ENCODE results near the gene KNDC1. TPM values are rescaled to one million over a fixed set of nuclear protein-coding genes. Genes with fewer than 3 reads are reported as not detected.

KNDC1 gene
- total RNA-seq, 1 donor from 2014 or later = 0.09 TPM

GRCh38 chr10:133123050-133123745, 36.8 kb upstream of the KNDC1 start:
- TF ChIP-seq CTCF (IDR thresholded peaks at IDR 0.05) = no peak
- no peak for DNase-seq
- POLR2A ChIA-PET = no interaction called here
- Mint-ChIP-seq H3K27me3 (peaks cover 7% of the 10 kb centered on the region), H3K27ac (no peak overlapping the region), H3K9me3 (peaks cover 9% of the 10 kb centered on the region), H3K4me1 (no peaks in the 10 kb centered on the region), H3K4me3 (no peak overlapping the region), H3K36me3 (ENCODE audit: low read depth) (no peaks in the 10 kb centered on the region)
- CTCF ChIA-PET = interaction anchor here (0.7 kb wide), 1 partner anchor 316 kb away, joined by 3 read pairs; no protein-coding TSS in a partner anchor
- no peak for ATAC-seq (ENCODE audit: low read depth)
- intact Hi-C loops (cut with micrococcal nuclease) = no loop called here

- no peak for TF ChIP-seq CTCF (IDR thresholded peaks at IDR 0.05)
- Mint-ChIP-seq H3K9me3 (peaks cover 6% of the 10 kb centered on the region), H3K4me1 (no peaks in the 10 kb centered on the region), H3K4me3 (no peak overlapping the region), H3K27me3 (peaks cover 7% of the 10 kb centered on the region), H3K36me3 (ENCODE audit: low read depth) (no peaks in the 10 kb centered on the region), H3K27ac (no peak overlapping the region)
- intact Hi-C loops (cut with micrococcal nuclease) = no loop called here
- ChIA-PET POLR2A (no interaction called here), CTCF (interaction anchor here (0.7 kb wide), 1 partner anchor 317 kb away, joined by 3 read pairs; no protein-coding TSS in a partner anchor)
- no peak for ATAC-seq (ENCODE audit: low read depth)
- DNase-seq = no peak
Observed at GRCh38 chr10:133123746-133124356, 36.2 kb upstream of the KNDC1 start.

GRCh38 chr10:133124357-133125211, 35.4 kb upstream of the KNDC1 start:
- intact Hi-C loops (cut with micrococcal nuclease) = no loop called here
- POLR2A ChIA-PET = no interaction called here
- Mint-ChIP-seq H3K27me3 (peaks cover 7% of the 10 kb centered on the region), H3K4me3 (no peak overlapping the region), H3K36me3 (ENCODE audit: low read depth) (no peaks in the 10 kb centered on the region), H3K9me3 (peaks cover under 1% of the 10 kb centered on the region), H3K27ac (no peak overlapping the region), H3K4me1 (no peaks in the 10 kb centered on the region)
- CTCF ChIA-PET = no interaction called here
- ATAC-seq (ENCODE audit: low read depth) (no peak), DNase-seq (no peak)
- no peak for TF ChIP-seq CTCF (IDR thresholded peaks at IDR 0.05)

- H3K27me3 Mint-ChIP-seq = peaks cover 7% of the 10 kb centered on the region
- ChIA-PET CTCF (no interaction called here), POLR2A (no interaction called here)
- DNase-seq (no peak), ATAC-seq (ENCODE audit: low read depth) (no peak)
- intact Hi-C loops (cut with micrococcal nuclease) = no loop called here
- H3K9me3 Mint-ChIP-seq = no peaks in the 10 kb centered on the region
- no peak overlapping the region for H3K4me3 Mint-ChIP-seq
- no peak overlapping the region for H3K27ac Mint-ChIP-seq
- no peak for TF ChIP-seq CTCF (IDR thresholded peaks at IDR 0.05)
- no peaks in the 10 kb centered on the region for H3K36me3 Mint-ChIP-seq (ENCODE audit: low read depth)
- no peaks in the 10 kb centered on the region for H3K4me1 Mint-ChIP-seq
Observed at GRCh38 chr10:133125901-133126300, 34.1 kb upstream of the KNDC1 start.
